OCI-LY1 (cell line): ENCODE measurements around the gene FOXK1.

Experiments
- H2AFZ ChIP-seq: fragments of 200-600 bp; sonication (generic), shearing (Covaris generic); 2 replicates; pipeline ENCODE4 v1.6.0; 2014; ENCODE audit warnings: antibody characterized with exemption, mild to moderate bottlenecking, low read length
- H3F3A ChIP-seq: fragments of 200-600 bp; sonication (generic), shearing (Covaris generic); 2 replicates; pipeline ENCODE4 v1.6.0; 2014; ENCODE audit warnings: mild to moderate bottlenecking, antibody characterized with exemption, low read length, moderate library complexity; ENCODE audit not compliant: insufficient read depth
- H3K27ac ChIP-seq: fragments of 200-600 bp; sonication (generic); 2 replicates; pipeline ENCODE4 v1.5.1; 2014; ENCODE audit warnings: low read length, mixed run types, mild to moderate bottlenecking, low read depth; ENCODE audit not compliant: poor library complexity, severe bottlenecking
- H3K27me3 ChIP-seq: fragments of 200-600 bp; sonication (generic); 2 replicates; pipeline ENCODE4 v1.6.0; 2014; ENCODE audit warnings: antibody characterized with exemption, mild to moderate bottlenecking, low read length, moderate library complexity; ENCODE audit not compliant: insufficient read depth
- H3K36me3 ChIP-seq: fragments of 200-600 bp; sonication (generic); 2 replicates; pipeline ENCODE4 v1.6.1; 2014; ENCODE audit warnings: mild to moderate bottlenecking, antibody characterized with exemption, low read length, moderate library complexity, mixed read lengths; ENCODE audit not compliant: insufficient read depth
- H3K4me1 ChIP-seq: fragments of 200-600 bp; sonication (generic); 2 replicates; pipeline ENCODE4 v1.5.1; 2014; ENCODE audit warnings: mild to moderate bottlenecking, low read length, moderate library complexity; ENCODE audit not compliant: insufficient read depth, severe bottlenecking
- H3K4me2 ChIP-seq: fragments of 200-600 bp; sonication (generic), shearing (Covaris generic); 2 replicates; pipeline ENCODE4 v1.6.1; 2014; ENCODE audit warnings: low read length
- H3K4me3 ChIP-seq: fragments of 200-600 bp; sonication (generic); 2 replicates; pipeline ENCODE4 v1.5.1; 2014; ENCODE audit warnings: low read length, low read depth, mild to moderate bottlenecking, mixed read lengths; ENCODE audit not compliant: poor library complexity, severe bottlenecking
- H3K79me2 ChIP-seq: fragments of 200-600 bp; shearing (Covaris generic); 2 replicates; pipeline ENCODE4 v1.6.1; 2016; ENCODE audit warnings: mixed run types, low read length, mixed read lengths; ENCODE audit not compliant: insufficient read depth
- H3K9ac ChIP-seq: fragments of 200-600 bp; sonication (generic), shearing (Covaris generic); 2 replicates; pipeline ENCODE4 v1.6.1; 2014; ENCODE audit warnings: mild to moderate bottlenecking, low read length, mixed read lengths
- H3K9me2 ChIP-seq: fragments of 200-600 bp; sonication (generic), shearing (Covaris generic); 2 replicates; pipeline ENCODE4 v1.6.1; 2014; ENCODE audit warnings: low read depth, mild to moderate bottlenecking, low read length, mixed read lengths
- H3K9me3 ChIP-seq: fragments of 200-600 bp; shearing (Covaris generic); 2 replicates; pipeline ENCODE4 v1.6.1; 2014; ENCODE audit warnings: low read length, mixed read lengths
- H4K20me1 ChIP-seq: fragments of 200-600 bp; sonication (generic), shearing (Covaris generic); 2 replicates; pipeline ENCODE4 v1.6.0; 2016; ENCODE audit warnings: mild to moderate bottlenecking, low read length; ENCODE audit not compliant: insufficient read depth
- EZH2 ChIP-seq: fragments of 200-600 bp; sonication (generic), shearing (Covaris generic); IDR thresholded peaks from 2 replicates; pipeline ENCODE4 v1.8.0; 2017; ENCODE audit warnings: borderline replicate concordance, mixed run types, mild to moderate bottlenecking, antibody characterized with exemption, low read length, moderate library complexity, mixed read lengths
- TF ChIP-seq, protein P1 (sequence below): fragments of 200-600 bp; sonication (generic), shearing (Covaris generic); IDR thresholded peaks from 2 replicates; pipeline ENCODE4 v1.5.1; 2017; ENCODE audit warnings: mild to moderate bottlenecking, antibody characterized with exemption, low read length, moderate library complexity, mixed read lengths

Gene FOXK1

DNA sequence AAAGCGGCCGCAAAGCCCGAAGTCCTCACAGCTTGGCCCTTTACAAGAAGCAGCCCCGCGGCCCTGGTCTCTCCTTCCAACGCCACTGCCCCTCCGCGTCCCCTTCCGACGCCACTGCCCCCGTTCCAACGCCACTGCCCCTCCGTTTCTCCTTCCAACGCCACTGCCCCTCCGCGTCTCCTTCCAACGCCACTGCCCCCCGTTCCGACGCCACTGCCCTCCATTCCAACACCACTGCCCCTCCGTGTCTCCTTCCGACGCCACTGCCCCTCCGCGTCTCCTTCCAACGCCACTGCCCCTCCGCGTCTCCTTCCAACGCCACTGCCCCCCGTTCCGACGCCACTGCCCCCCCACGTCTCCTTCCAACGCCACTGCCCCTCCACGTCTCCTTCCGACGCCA lies 126.5 kb downstream of the FOXK1 start:
- Histone ChIP-seq H4K20me1 (no peaks in the 10 kb centered on the region), H3K4me2 (no peak overlapping the region), H2AFZ (no peak overlapping the region), H3F3A (no peaks in the 10 kb centered on the region), H3K9ac (no peak overlapping the region), H3K27ac (no peak overlapping the region), H3K36me3 (no peaks in the 10 kb centered on the region), H3K9me3 (no peaks in the 10 kb centered on the region), H3K9me2 (no peaks in the 10 kb centered on the region), H3K4me1 (no peaks in the 10 kb centered on the region), H3K27me3 (peaks cover 4% of the 10 kb centered on the region; the same call in 1 of the 2 replicates), H3K79me2 (no peaks in the 10 kb centered on the region), H3K4me3 (no peak overlapping the region)
- TF ChIP-seq, protein P1, sequence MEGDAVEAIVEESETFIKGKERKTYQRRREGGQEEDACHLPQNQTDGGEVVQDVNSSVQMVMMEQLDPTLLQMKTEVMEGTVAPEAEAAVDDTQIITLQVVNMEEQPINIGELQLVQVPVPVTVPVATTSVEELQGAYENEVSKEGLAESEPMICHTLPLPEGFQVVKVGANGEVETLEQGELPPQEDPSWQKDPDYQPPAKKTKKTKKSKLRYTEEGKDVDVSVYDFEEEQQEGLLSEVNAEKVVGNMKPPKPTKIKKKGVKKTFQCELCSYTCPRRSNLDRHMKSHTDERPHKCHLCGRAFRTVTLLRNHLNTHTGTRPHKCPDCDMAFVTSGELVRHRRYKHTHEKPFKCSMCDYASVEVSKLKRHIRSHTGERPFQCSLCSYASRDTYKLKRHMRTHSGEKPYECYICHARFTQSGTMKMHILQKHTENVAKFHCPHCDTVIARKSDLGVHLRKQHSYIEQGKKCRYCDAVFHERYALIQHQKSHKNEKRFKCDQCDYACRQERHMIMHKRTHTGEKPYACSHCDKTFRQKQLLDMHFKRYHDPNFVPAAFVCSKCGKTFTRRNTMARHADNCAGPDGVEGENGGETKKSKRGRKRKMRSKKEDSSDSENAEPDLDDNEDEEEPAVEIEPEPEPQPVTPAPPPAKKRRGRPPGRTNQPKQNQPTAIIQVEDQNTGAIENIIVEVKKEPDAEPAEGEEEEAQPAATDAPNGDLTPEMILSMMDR, result no peak
- TF ChIP-seq EZH2, result no peak

- Histone ChIP-seq H4K20me1 (no peaks in the 10 kb centered on the region), H3K4me2 (no peak overlapping the region), H3K36me3 (no peaks in the 10 kb centered on the region), H3K79me2 (no peaks in the 10 kb centered on the region), H3K27me3 (peaks cover 4% of the 10 kb centered on the region; the same call in 1 of the 2 replicates), H3K9ac (no peak overlapping the region), H3F3A (no peaks in the 10 kb centered on the region), H3K9me2 (no peaks in the 10 kb centered on the region), H3K27ac (no peak overlapping the region), H3K9me3 (no peaks in the 10 kb centered on the region), H2AFZ (no peak overlapping the region), H3K4me3 (no peak overlapping the region), H3K4me1 (no peaks in the 10 kb centered on the region)
- no peak for TF ChIP-seq EZH2
- TF ChIP-seq, protein P1, result no peak
These were observed 127.0 kb downstream of the FOXK1 start for GRCh38 chr7:4809091-4809591.

DNA sequence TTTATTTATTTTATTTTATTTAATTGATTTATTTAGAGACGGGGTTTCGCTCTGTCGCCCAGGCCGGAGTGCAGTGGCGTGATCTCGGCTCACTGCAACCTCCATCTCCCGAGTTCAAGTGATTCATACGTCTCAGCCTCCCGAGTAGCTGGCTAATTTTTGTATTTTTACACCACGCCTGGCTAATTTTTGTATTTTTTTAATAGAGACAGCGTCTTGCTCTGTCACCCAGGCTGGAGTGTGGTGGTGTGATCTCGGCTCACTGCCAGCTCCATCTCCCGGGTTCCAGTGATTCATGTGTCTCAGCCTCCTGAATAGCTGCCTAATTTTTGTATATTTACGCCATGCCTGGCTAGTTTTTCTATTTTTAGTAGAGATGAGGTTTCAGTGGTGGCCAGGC lies 127.6 kb downstream of the FOXK1 start:
- no peak for TF ChIP-seq EZH2
- TF ChIP-seq, protein P1, result no peak
- H3K4me1 ChIP-seq, result no peaks in the 10 kb centered on the region
- H3K4me3 ChIP-seq, result no peak overlapping the region
- peaks cover 4% of the 10 kb centered on the region; the same call in 1 of the 2 replicates for H3K27me3 ChIP-seq
- H3K36me3 ChIP-seq, result no peaks in the 10 kb centered on the region
- H3K9me3 ChIP-seq, result no peaks in the 10 kb centered on the region
- no peaks in the 10 kb centered on the region for H4K20me1 ChIP-seq
- H3K9ac ChIP-seq, result no peak overlapping the region
- H3K9me2 ChIP-seq, result no peaks in the 10 kb centered on the region
- no peak overlapping the region for H3K27ac ChIP-seq
- H3K4me2 ChIP-seq, result no peak overlapping the region
- no peaks in the 10 kb centered on the region for H3K79me2 ChIP-seq
- H2AFZ ChIP-seq, result no peak overlapping the region
- no peaks in the 10 kb centered on the region for H3F3A ChIP-seq
